ENCODE measurements around the gene HAPSTR1.

HAPSTR1 gene

DNA sequence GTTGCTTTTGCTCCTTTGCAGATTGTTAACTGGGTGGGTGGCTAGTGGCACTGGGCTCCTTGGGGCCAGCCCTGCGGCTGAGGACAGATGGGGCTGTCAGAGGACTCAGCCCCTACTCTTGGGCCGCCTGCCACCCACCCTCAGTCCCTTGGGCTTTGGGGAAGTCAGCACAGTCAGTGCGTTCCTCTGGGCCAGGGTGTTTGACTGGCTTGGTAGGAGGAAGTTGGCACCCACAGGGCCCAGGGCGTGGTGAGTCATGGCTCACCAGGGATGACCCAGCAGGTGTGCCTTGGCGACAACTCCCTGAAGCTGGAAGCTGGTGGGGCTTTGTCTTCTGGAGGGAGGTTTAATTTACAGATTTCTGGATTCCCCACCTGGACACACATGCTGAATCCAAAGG lies 32.4 kb downstream of the HAPSTR1 start:
- H3K4me3 ChIP-seq (ENCODE audit: low read depth, low read length), result no peak overlapping the region
- peak; percentile 89 for DNase-seq (ENCODE audit: low read depth)
- TF ChIP-seq MYC (IDR thresholded peaks at IDR 0.05; ENCODE audit: low read depth, low read length) (no peak), CTCF (IDR thresholded peaks at IDR 0.05; ENCODE audit: low read depth, low read length) (no peak), POLR2A (IDR thresholded peaks at IDR 0.05; ENCODE audit: extremely low read depth, insufficient read length) (no peak)
- TF ChIP-seq, protein P1, sequence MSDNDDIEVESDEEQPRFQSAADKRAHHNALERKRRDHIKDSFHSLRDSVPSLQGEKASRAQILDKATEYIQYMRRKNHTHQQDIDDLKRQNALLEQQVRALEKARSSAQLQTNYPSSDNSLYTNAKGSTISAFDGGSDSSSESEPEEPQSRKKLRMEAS (IDR thresholded peaks at IDR 0.05; ENCODE audit: low read depth, low read length), result no peak

- TF ChIP-seq, protein P1 (IDR thresholded peaks at IDR 0.05; ENCODE audit: low read depth, low read length), result no peak
- DNase-seq (ENCODE audit: low read depth), result no peak
- no peak overlapping the region for H3K4me3 ChIP-seq (ENCODE audit: low read depth, low read length)
Measured at GRCh38 chr16:9124444-9124843, 33.0 kb downstream of the HAPSTR1 start.

DNA sequence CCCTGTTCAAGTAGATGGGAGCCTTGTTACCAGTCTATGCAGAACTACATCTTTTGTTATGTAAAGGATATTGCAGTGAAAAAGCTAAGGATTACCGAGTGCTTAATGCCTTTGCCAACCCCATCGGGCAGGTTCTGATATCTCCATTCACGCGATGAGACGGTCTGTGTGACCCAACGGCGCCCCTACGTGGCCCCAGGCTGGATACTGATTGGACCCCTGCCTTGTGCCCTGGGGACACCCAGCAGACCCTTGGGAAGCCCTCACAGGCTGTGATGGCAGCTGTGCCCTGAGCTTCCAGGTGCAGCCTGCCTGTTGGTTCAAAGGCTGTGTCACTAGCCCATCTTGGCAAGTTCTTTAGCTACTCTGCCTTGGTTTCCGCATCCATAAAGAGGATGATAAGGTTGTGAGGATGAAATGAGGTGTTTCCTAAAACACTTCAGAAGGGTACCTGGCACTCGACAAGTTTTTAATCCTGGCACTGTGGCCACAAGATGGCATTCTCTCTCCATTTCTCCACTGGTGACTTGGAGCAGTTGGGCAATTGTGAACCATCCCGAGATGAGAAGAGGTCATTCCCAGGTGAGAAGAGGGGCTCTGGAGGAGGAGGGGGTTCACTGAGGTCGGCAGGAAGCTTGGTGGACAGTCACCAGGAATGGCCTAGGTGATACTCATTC lies 33.6 kb downstream of the HAPSTR1 start:
- TF ChIP-seq MYC (IDR thresholded peaks at IDR 0.05; ENCODE audit: low read depth, low read length) (no peak), POLR2A (IDR thresholded peaks at IDR 0.05; ENCODE audit: extremely low read depth, insufficient read length) (no peak), CTCF (IDR thresholded peaks at IDR 0.05; ENCODE audit: low read depth, low read length) (no peak)
- TF ChIP-seq, protein P1 (IDR thresholded peaks at IDR 0.05; ENCODE audit: low read depth, low read length), result no peak
- no peak overlapping the region for H3K4me3 ChIP-seq (ENCODE audit: low read depth, low read length)
- DNase-seq (ENCODE audit: low read depth), result no peak

DNA sequence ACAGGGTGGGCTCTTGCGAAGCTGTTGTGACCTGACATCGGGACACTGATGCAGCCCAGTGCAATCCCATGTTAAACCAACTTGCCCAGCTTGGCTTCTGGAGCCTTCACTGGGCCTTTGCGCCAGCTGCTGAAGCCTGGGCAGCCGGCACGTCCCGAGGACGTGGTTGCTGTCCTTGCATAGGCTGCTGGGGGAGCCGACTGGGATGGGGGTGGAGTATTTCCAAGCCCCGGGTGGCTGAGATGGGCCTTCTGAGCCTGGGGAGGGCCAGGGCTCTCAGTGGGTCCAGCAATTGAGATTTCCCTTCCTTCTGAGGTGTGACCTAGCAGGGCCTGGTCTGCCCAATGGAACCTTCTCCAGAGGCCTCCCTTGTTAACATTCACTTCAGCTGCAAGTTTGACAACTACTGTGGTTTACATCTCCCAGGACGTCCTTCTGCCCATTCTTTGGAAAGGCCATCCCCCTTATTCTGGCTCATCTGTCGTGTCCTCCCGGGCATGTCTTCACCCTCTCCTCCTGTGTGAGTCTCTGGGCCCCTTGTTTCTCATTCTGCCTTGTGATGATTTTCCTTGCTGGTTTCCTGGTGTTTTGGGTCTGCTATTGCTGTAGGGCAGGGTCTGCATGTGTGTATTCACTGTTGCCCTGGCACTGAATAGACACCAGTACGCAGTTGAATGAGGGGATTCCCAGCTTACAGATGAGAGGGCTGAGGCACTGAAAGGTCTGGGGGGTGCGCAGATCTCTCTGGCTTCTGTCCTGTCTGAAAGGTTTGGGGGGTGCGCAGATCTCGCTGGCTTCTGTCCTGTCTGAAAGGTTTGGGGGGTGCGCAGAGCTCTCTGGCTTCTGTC lies 34.4 kb downstream of the HAPSTR1 start:
- no peak for TF ChIP-seq POLR2A (IDR thresholded peaks at IDR 0.05; ENCODE audit: extremely low read depth, insufficient read length)
- TF ChIP-seq, protein P1 (IDR thresholded peaks at IDR 0.05; ENCODE audit: low read depth, low read length), result no peak
- no peak overlapping the region for H3K4me3 ChIP-seq (ENCODE audit: low read depth, low read length)
- DNase-seq (ENCODE audit: low read depth), result no peak

DNA sequence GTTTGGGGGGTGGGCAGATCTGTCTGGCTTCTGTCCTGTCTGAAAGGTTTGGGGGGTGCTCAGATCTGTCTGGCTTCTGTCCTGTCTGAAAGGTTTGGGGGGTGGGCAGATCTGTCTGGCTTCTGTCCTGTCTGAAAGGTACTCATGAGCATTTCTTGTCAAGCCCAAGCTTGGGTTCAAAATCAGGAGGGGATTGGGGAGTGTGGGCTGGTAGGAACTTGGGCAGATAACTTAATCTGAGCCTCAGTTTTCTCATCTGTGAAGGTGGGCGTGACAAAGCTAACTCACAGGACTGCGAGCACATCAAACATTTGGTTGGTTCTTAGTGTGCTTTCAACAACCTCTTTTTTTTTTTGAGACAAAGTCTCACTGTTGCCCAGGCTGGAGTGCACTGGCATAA lies 35.2 kb downstream of the HAPSTR1 start:
- no peak for DNase-seq (ENCODE audit: low read depth)
- TF ChIP-seq POLR2A (IDR thresholded peaks at IDR 0.05; ENCODE audit: extremely low read depth, insufficient read length) (no peak), CTCF (IDR thresholded peaks at IDR 0.05; ENCODE audit: low read depth, low read length) (no peak), MYC (IDR thresholded peaks at IDR 0.05; ENCODE audit: low read depth, low read length) (no peak)
- TF ChIP-seq, protein P1 (IDR thresholded peaks at IDR 0.05; ENCODE audit: low read depth, low read length), result no peak
- no peak overlapping the region for H3K4me3 ChIP-seq (ENCODE audit: low read depth, low read length)

DNA sequence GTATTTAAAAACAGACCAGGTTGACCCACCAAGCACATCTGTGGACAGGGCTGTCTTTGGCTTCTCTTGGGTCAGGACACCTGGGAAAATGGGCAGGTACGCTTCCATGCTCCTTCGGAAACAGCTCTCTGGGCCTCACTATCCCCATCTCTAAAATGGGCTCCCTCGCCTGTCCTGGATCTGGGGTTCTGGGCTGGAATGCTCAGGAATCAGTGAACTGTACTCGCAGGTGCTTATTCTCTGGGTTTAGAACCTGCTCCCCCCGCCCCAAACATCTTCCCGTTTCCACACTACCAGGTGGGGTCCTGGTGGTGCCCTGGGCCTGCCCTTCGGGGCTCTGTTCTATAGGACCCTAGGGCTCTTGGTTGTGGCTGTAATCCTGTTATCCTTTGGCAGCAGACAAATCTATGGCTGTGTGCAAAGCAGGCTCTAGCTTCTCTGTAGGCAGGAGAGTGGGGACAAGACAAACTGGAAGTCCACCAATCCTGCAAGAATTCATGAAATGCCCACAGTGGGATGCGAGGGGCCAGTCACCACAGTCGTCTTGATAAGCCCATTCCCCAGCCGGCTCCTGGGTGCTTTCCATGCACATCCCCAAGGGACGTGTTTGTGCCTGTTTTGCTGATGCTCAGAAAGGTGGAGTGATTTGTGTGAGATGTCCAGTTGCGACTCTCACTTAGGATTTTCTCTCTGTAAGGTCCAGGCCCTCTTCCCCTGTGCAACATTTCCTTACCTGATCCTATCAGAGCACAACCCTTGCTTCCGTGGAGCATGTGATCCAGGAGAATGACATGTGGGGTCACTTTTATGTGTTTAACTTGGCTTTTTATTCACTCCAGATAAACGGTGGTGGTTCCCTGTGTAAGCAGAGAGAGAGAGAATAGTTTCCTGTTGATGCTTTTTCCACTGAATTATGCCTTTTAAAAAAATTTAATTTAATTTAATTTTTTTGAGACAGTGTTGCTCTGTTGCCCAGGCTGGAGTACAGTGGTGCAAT lies 37.2 kb downstream of the HAPSTR1 start:
- no peak for DNase-seq (ENCODE audit: low read depth)
- TF ChIP-seq MYC (IDR thresholded peaks at IDR 0.05; ENCODE audit: low read depth, low read length) (no peak), CTCF (IDR thresholded peaks at IDR 0.05; ENCODE audit: low read depth, low read length) (no peak), POLR2A (IDR thresholded peaks at IDR 0.05; ENCODE audit: extremely low read depth, insufficient read length) (no peak)
- TF ChIP-seq, protein P1 (IDR thresholded peaks at IDR 0.05; ENCODE audit: low read depth, low read length), result no peak
- no peak overlapping the region for H3K4me3 ChIP-seq (ENCODE audit: low read depth, low read length)
